T1000 (cell line): ENCODE data around the gene CATSPERE.
A peak's percentile ranks its signal among the peaks of the same experiment; 100 is the strongest.
"Not testable (repeated sequence)": the region's sequence is repeated elsewhere in the genome, so short reads cannot be mapped to it uniquely, and the experiment has no call there.

ENCODE experiments used
- DNase-seq: peaks from one replicate; lab custom pipeline; 2025; ENCODE audit warnings: mixed read lengths; lab: John Stamatoyannopoulos, UW

Gene CATSPERE

GRCh38 chr1:244633140-244633539 lies 172.1 kb downstream of the CATSPERE start:
- DNase-seq, result no peak

GRCh38 chr1:244634546-244634945 lies 173.5 kb downstream of the CATSPERE start:
- DNase-seq, result no peak

GRCh38 chr1:244636488-244637259 lies 175.6 kb downstream of the CATSPERE start:
- no peak for DNase-seq

GRCh38 chr1:244639561-244639960 lies 178.5 kb downstream of the CATSPERE start:
- no peak for DNase-seq

GRCh38 chr1:244640917-244641316 lies 179.8 kb downstream of the CATSPERE start:
- DNase-seq, result no peak

GRCh38 chr1:244642526-244642925 lies 181.5 kb downstream of the CATSPERE start:
- DNase-seq, result no peak

- DNase-seq, result no peak
These were observed 181.9 kb downstream of the CATSPERE start for GRCh38 chr1:244642988-244643387.

- no peak for DNase-seq
These were observed 184.3 kb downstream of the CATSPERE start for GRCh38 chr1:244645414-244645813.

GRCh38 chr1:244645890-244646289 lies 184.8 kb downstream of the CATSPERE start:
- DNase-seq, result no peak

GRCh38 chr1:244647819-244648218 lies 186.7 kb downstream of the CATSPERE start:
- no peak for DNase-seq

- DNase-seq, result no peak
These were observed 191.0 kb downstream of the CATSPERE start for GRCh38 chr1:244651956-244652622.

GRCh38 chr1:244652623-244653438 lies 191.8 kb downstream of the CATSPERE start, which contains the start of gene DESI2:
Gene DESI2, plus strand, starts transcription at chr1:244653126. Its CDS starts 188 bp downstream, at chr1:244653314.
- DNase-seq, result peak; percentile 99

- no peak for DNase-seq
These were observed 192.5 kb downstream of the CATSPERE start for GRCh38 chr1:244653439-244654107.

GRCh38 chr1:244654108-244655038 lies 193.3 kb downstream of the CATSPERE start:
- DNase-seq, result no peak

- no peak for DNase-seq
These were observed 194.1 kb downstream of the CATSPERE start for GRCh38 chr1:244655186-244655585.

GRCh38 chr1:244657421-244657820 lies 196.3 kb downstream of the CATSPERE start:
- DNase-seq, result no peak

GRCh38 chr1:244659694-244660093 lies 198.6 kb downstream of the CATSPERE start:
- DNase-seq, result no peak

- DNase-seq, result no peak
These were observed 199.5 kb downstream of the CATSPERE start for GRCh38 chr1:244660595-244660994.

- DNase-seq, result not testable (repeated sequence)
These were observed 200.7 kb downstream of the CATSPERE start for GRCh38 chr1:244661569-244662312.

GRCh38 chr1:244662599-244662998 lies 201.5 kb downstream of the CATSPERE start:
- no peak for DNase-seq
